Measurements from ENCODE around the gene MEGF11. TPM values are rescaled to one million over a fixed set of nuclear protein-coding genes. Genes with fewer than 3 reads are reported as not detected.

MEGF11 gene
- total RNA-seq, 1 experiment from 2014 or later: 1.2 TPM

DNA sequence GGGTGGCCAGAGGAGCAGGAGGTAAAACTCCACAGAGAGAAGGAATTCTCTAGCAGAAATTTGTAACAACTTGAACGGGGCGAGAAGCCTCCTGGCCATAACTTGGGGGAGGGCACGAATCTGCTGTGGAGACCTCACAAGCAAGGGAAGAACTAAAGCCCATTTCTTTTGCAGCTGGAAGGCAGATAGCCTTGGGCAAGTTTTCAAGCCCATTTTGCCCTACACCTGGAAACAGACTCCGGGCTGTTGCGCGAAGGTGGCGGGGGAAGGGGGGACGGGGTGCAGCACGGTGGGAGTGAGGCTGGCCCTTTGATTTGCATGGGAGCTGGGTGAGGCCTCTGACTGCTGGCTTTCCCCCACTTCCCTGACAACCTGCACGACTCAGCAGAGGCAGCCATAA, 168.8 kb downstream of the MEGF11 start:
- no peak overlapping the region for H3K4me3 Mint-ChIP-seq
- H3K9me3 Mint-ChIP-seq: peaks cover 9 to 12% of the 10 kb centered on the region in 2 experiments
- H3K27me3 ChIP-seq (ENCODE audit: insufficient read depth, low read length): no peaks in the 10 kb centered on the region
- no peak overlapping the region for H2AK5ac ChIP-seq (ENCODE audit: insufficient read length, low read length)
- H3K23ac ChIP-seq (ENCODE audit: insufficient read length, low read depth, low read length): no peak overlapping the region
- H3K14ac ChIP-seq (ENCODE audit: insufficient read depth, low read length): no peak overlapping the region
- 0 out of 2 replicates have a peak, but pooled peaks cover 2% of the 10 kb centered on the region for H3K27me3 Mint-ChIP-seq (ENCODE audit: low read depth)
- H2BK120ac ChIP-seq (ENCODE audit: low read depth, low read length, poor library complexity, severe bottlenecking): no peak overlapping the region
- no peak overlapping the region for H3K56ac ChIP-seq (ENCODE audit: insufficient read length, low read depth, low read length)
- no CpG with 5 or more reads among the region's 10 CpGs for WGBS (ENCODE audit: extremely low coverage, insufficient read length, low lambda C conversion rate)
- DNase-seq: no peak
- no peak overlapping the region for H3K9ac ChIP-seq (ENCODE audit: extremely low read depth, insufficient read length, low read length)
- H3K36me3 Mint-ChIP-seq (ENCODE audit: insufficient read depth in 1 of 3, low read depth in 3 of 3): peaks cover 3 to 15% (median 6%) of the 10 kb centered on the region in 3 experiments; a peak in 6 of 7 replicates
- no peak for TF ChIP-seq CTCF (conservative IDR thresholded peaks at IDR 0.05)
- H2BK5ac ChIP-seq (ENCODE audit: insufficient read length, low read length): no peak overlapping the region
- H4K5ac ChIP-seq (ENCODE audit: insufficient read length, low read depth, low read length): no peak overlapping the region
- no peaks in the 10 kb centered on the region for H3K79me2 ChIP-seq (ENCODE audit: insufficient read depth, low read length)
- H3K4ac ChIP-seq (ENCODE audit: low read depth, low read length): no peak overlapping the region
- no peak overlapping the region for H2AFZ ChIP-seq (ENCODE audit: low read length)
- H3K79me1 ChIP-seq (ENCODE audit: insufficient read depth, low read depth, low read length, poor library complexity, severe bottlenecking): no peaks in the 10 kb centered on the region
- no peaks in the 10 kb centered on the region for H3K23me2 ChIP-seq (ENCODE audit: insufficient read length, low read depth, low read length, poor library complexity, severe bottlenecking)
- H3K27ac Mint-ChIP-seq: peak overlapping the region in 1 of 3 experiments; percentile 94; a peak in 2 of 7 replicates
- no peaks in the 10 kb centered on the region for H4K20me1 ChIP-seq (ENCODE audit: control insufficient read depth, insufficient read depth, insufficient read length)
- no peak overlapping the region for H3K4me2 ChIP-seq (ENCODE audit: insufficient read depth, insufficient read length, low read length)
- H3K4me1 ChIP-seq (ENCODE audit: insufficient read depth, low read length): no peaks in the 10 kb centered on the region
- H2BK20ac ChIP-seq (ENCODE audit: low read depth, low read length, poor library complexity, severe bottlenecking): no peak overlapping the region
- no peak overlapping the region for H4K8ac ChIP-seq (replicated peaks; ENCODE audit: insufficient read length, low read depth, low read length)
- no peak overlapping the region for H3K27ac ChIP-seq (ENCODE audit: insufficient read length, low read depth, low read length)
- no peaks in the 10 kb centered on the region for H3K9me3 ChIP-seq (ENCODE audit: control insufficient read depth, low read depth, low read length)
- H2BK12ac ChIP-seq (ENCODE audit: insufficient read length, low read depth, low read length): no peak overlapping the region
- peaks cover 18 to 37% of the 10 kb centered on the region in 2 experiments for H3K4me1 Mint-ChIP-seq
- no peak overlapping the region for H2BK15ac ChIP-seq (ENCODE audit: low read depth, low read length)
- H3K18ac ChIP-seq (ENCODE audit: insufficient read length, low read depth, low read length): no peak overlapping the region
- no peak overlapping the region for H4K91ac ChIP-seq (ENCODE audit: insufficient read length, low read depth, low read length)
- H3T11ph ChIP-seq (ENCODE audit: low read length): no peak overlapping the region
